Prostate gland (tissue), 2 donors: ENCODE results near the gene MCU.

ENCODE experiments used
- CTCF ChIP-seq, 4 experiments: fragments of 200-600 bp in 2 of 4; fragments of 450-650 bp in 2 of 4; sonication (generic) in 2 of 4; IDR thresholded peaks; 1 replicate in 3 of 4; 2 replicates in 1 of 4; pipeline ENCODE4 v1.5.1; 2016 to 2019; ENCODE audit warnings: antibody characterized with exemption in 4 of 4, mild to moderate bottlenecking in 2 of 4, moderate library complexity in 2 of 4
- POLR2A ChIP-seq: fragments of 450-650 bp; IDR thresholded peaks from one replicate; pipeline ENCODE4 v1.6.1; 2016; ENCODE audit warnings: antibody characterized with exemption, mild to moderate bottlenecking

- no peak for TF ChIP-seq CTCF (IDR thresholded peaks at IDR 0.05)
- no peak for TF ChIP-seq POLR2A
These were observed 150.2 kb downstream of the MCU start for GRCh38 chr10:72842164-72842563.
